HL-60 (cell line): ENCODE results near the gene LRRC4C.

Experiments used
- DNase-seq, 2 experiments: peaks; one replicate each; pipeline ENCODE4 v3.0.0-alpha.2; 2010 to 2020; ENCODE audit warnings: low read depth in 1 of 2, low spot score in 1 of 2
- H3K27ac ChIP-seq: fragments of 250-450 bp; sonication (Bioruptor Pico); replicated peaks from 2 replicates; pipeline ENCODE4 v1.5.1; 2020; ENCODE audit warnings: mild to moderate bottlenecking, moderate library complexity
- H3K27me3 ChIP-seq: fragments of 250-450 bp; sonication (Bioruptor Pico); 2 replicates; pipeline ENCODE4 v1.5.1; 2021; ENCODE audit warnings: mild to moderate bottlenecking, moderate library complexity; ENCODE audit not compliant: insufficient read depth, poor library complexity, severe bottlenecking
- H3K4me3 ChIP-seq: replicated peaks from 2 replicates; pipeline ENCODE4 v1.5.1; 2011; ENCODE audit warnings: mild to moderate bottlenecking, control low read depth, low read length; ENCODE audit not compliant: insufficient read depth
- CTCF ChIP-seq: IDR thresholded peaks from one replicate; pipeline ENCODE4 v1.5.1; 2011; ENCODE audit warnings: low read length, control low read depth, inconsistent platforms; ENCODE audit not compliant: insufficient read depth
- GABPA ChIP-seq: IDR thresholded peaks from 2 replicates; pipeline ENCODE4 v1.6.1; 2012; ENCODE audit warnings: low read depth
- POLR2AphosphoS5 ChIP-seq: IDR thresholded peaks from 2 replicates; pipeline ENCODE4 v1.6.1; 2012; ENCODE audit warnings: low read depth
- REST ChIP-seq: IDR thresholded peaks from 2 replicates; pipeline ENCODE4 v1.6.1; 2012; ENCODE audit warnings: low read depth; ENCODE audit not compliant: insufficient replicate concordance
- SPI1 ChIP-seq: IDR thresholded peaks from 2 replicates; pipeline ENCODE4 v1.6.1; 2012; ENCODE audit warnings: low read depth, mild to moderate bottlenecking, borderline replicate concordance

The LRRC4C gene

GRCh38 chr11:41449483-41450050 lies 9.9 kb downstream of the LRRC4C start:
- DNase-seq, result no peak

GRCh38 chr11:41446566-41446965 lies 12.9 kb downstream of the LRRC4C start:
- H3K27ac ChIP-seq, result no peak overlapping the region
- H3K27me3 ChIP-seq, result no peaks in the 10 kb centered on the region
- no peak for DNase-seq
- no peak for TF ChIP-seq CTCF
- no peak for TF ChIP-seq SPI1
- no peak for TF ChIP-seq REST
- TF ChIP-seq POLR2AphosphoS5, result no peak
- no peak for TF ChIP-seq GABPA
- no peak overlapping the region for H3K4me3 ChIP-seq

More at GRCh38 chr11:41449483-41450050, 9.9 kb downstream of the LRRC4C start:
- Histone ChIP-seq H3K27me3 (no peaks in the 10 kb centered on the region), H3K27ac (no peak overlapping the region), H3K4me3 (no peak overlapping the region)
- TF ChIP-seq SPI1, result no peak
- no peak for TF ChIP-seq CTCF
- TF ChIP-seq REST, result no peak
- no peak for TF ChIP-seq GABPA
- no peak for TF ChIP-seq POLR2AphosphoS5

- H3K27me3 ChIP-seq, result no peaks in the 10 kb centered on the region
- TF ChIP-seq REST (no peak), POLR2AphosphoS5 (no peak), CTCF (no peak), SPI1 (no peak), GABPA (no peak)
- no peak overlapping the region for H3K27ac ChIP-seq
- DNase-seq, result no peak
- no peak overlapping the region for H3K4me3 ChIP-seq
These were observed 13.3 kb downstream of the LRRC4C start for GRCh38 chr11:41446107-41446506.
